Endometrial microvascular endothelial cells (primary cell): Measurements from ENCODE around the gene OR6V1. TPM values are rescaled to one million over a fixed set of nuclear protein-coding genes. Genes with fewer than 3 reads are reported as not detected.
"Not testable (repeated sequence)": the region's sequence is repeated elsewhere in the genome, so short reads cannot be mapped to it uniquely, and the experiment has no call there.

Experiments
- in situ Hi-C: cut with HindIII; loops from 2 replicates; pipeline ENCODE4 v1.10.0; 2017; ENCODE audit warnings: low sequenced_read_pairs, low pct_unique_long_range_greater_than_20kb; ENCODE audit errors: inconsistent ontology term
- total RNA-seq: library from RNA; depleted of rRNA; stranded (reverse); fragments of >200 nt; gene quantifications from one replicate; pipeline ENCODE4 v1.2.3, GENCODE V29; 2015; ENCODE audit errors: inconsistent ontology term

OR6V1 gene
- total RNA-seq, 1 donor from 2014 or later, result not detected

DNA sequence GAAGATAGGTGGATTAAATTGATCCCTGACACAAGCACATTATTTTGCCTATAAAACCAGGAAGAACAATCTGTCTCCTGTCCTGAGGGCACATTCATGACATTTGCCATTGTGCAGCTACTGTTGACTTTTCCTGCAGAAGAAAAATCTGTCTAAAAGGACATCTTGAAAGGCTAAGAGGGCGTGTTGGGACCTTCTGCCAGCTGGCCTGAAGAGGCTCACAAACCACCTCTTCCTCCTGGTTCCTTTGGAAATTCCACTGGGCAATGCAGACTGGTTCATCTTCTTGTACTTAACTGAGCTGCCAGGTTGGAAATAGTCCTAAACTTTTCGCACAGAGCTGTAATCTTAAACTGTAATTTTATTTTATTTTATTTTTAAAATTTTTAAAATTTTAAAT lies 44.0 kb downstream of the OR6V1 start:
- in situ Hi-C loops, result no loop called here

- in situ Hi-C loops, result not testable (repeated sequence)
Measured at GRCh38 chr7:143099579-143099978, 47.4 kb downstream of the OR6V1 start.

Other genes starting within 250 kb of the OR6V1 start
- not detected for gene EPHB6, start 197.3 kb upstream of the OR6V1 start, total RNA-seq
- not detected for gene TRPV6, start 166.6 kb upstream of the OR6V1 start, total RNA-seq
- not detected for gene TRPV5, start 118.6 kb upstream of the OR6V1 start, total RNA-seq
- gene LLCFC1, start 112.9 kb upstream of the OR6V1 start, total RNA-seq, result not detected
- not detected for gene KEL, start 90.0 kb upstream of the OR6V1 start, total RNA-seq
- not detected for gene OR9A2, start 25.2 kb upstream of the OR6V1 start, total RNA-seq
- not detected for gene PIP, start 79.7 kb downstream of the OR6V1 start, total RNA-seq
- gene TAS2R39, start 131.1 kb downstream of the OR6V1 start, total RNA-seq, result not detected
- not detected for gene TAS2R40, start 169.7 kb downstream of the OR6V1 start, total RNA-seq
- 212 TPM for gene GSTK1, start 211.1 kb downstream of the OR6V1 start, total RNA-seq
- not detected for gene TMEM139, start 232.6 kb downstream of the OR6V1 start, total RNA-seq
- 18.4 TPM for gene CASP2, start 236.0 kb downstream of the OR6V1 start, total RNA-seq